IPS-18a (cell line): ENCODE results near the gene EXOC3.

ENCODE experiments used
- H3K27ac ChIP-seq: one replicate; pipeline ENCODE4 v1.5.1; 2013; ENCODE audit warnings: low read length
- H3K27me3 ChIP-seq: one replicate; pipeline ENCODE4 v1.6.1; 2013; ENCODE audit warnings: mild to moderate bottlenecking, low read length; ENCODE audit not compliant: control insufficient read depth, insufficient read depth
- H3K36me3 ChIP-seq: one replicate; pipeline ENCODE4 v1.6.1; 2013; ENCODE audit warnings: low read depth, low read length; ENCODE audit not compliant: control insufficient read depth
- H3K4me1 ChIP-seq: one replicate; pipeline ENCODE4 v1.6.1; 2013; ENCODE audit warnings: low read depth, low read length; ENCODE audit not compliant: control insufficient read depth
- H3K4me3 ChIP-seq: one replicate; pipeline ENCODE4 v1.5.1; 2013; ENCODE audit warnings: low read length
- H3K9ac ChIP-seq: one replicate; pipeline ENCODE4 v1.6.1; 2013; ENCODE audit warnings: mild to moderate bottlenecking, low read length, moderate library complexity
- H3K9me3 ChIP-seq: one replicate; pipeline ENCODE4 v1.6.1; 2013; ENCODE audit warnings: low read depth, low read length; ENCODE audit not compliant: control insufficient read depth

Gene EXOC3

DNA sequence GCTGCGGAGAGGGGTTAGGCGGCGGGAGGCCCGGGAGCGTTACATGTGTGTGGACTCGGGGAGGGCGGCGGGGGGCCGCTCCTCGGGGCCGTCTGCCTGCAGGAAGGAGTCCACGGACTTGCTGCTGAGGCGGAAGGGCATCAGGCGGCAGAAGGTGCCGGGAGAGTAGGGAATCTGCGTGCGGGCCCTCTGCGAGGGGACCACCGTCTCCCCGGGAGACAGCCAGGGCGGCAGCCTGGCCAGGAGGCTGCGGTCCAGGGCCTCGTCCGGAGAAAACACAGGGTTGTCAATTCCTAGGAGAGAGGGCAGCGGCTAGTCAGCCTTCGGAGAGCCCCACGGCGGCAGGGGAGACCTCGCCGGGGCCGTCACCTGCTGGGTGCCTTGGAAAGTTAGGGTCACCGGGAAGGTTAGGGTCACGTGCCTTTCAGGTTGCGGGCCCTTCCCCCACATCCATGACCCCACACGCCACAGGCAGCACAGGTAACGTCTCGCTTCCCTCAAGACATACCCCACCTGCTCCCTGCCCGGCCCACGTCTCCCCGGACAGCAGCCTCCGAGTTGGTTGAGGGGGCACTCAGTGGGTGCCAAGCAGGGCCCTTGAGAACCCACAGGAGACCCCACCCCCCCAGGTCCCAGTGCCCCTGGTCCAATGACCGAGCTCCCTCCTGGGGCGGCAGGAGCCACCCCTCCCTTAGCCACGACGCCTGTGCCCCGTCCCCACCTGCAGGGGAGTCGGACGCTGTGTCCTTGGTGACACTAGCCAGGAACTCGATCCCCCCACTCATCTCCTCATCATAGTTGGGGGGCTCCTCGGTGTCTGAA is 32.1 kb downstream of the EXOC3 start:
- Histone ChIP-seq H3K9ac (no peak overlapping the region), H3K27me3 (peaks cover 47% of the 10 kb centered on the region), H3K4me1 (no peaks in the 10 kb centered on the region), H3K4me3 (peak overlapping the region; percentile 48), H3K27ac (no peak overlapping the region), H3K9me3 (no peaks in the 10 kb centered on the region), H3K36me3 (no peaks in the 10 kb centered on the region)

DNA sequence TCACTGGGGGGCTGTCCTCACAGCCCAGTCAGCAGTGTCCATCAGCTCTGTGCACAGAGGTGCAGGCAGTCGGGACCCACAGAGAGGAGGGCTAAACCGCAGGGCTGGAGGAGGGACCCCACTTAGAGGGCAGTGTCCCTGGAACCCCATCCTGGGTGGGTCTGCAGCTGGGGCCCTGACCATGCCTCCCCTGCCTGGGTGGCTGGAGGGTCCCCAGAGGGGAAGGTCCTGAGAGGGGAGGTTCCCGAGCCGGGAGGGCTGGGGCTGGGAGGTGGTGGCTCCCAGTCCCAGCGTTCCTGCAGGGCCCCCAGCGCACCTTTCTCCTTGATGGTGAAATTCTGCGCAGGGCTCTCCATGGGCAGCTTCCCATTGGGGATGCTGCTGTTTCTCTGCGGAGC is 32.7 kb downstream of the EXOC3 start:
- Histone ChIP-seq H3K4me1 (no peaks in the 10 kb centered on the region), H3K27ac (no peak overlapping the region), H3K9me3 (no peaks in the 10 kb centered on the region), H3K9ac (no peak overlapping the region), H3K27me3 (peaks cover 47% of the 10 kb centered on the region), H3K4me3 (no peak overlapping the region), H3K36me3 (no peaks in the 10 kb centered on the region)

DNA sequence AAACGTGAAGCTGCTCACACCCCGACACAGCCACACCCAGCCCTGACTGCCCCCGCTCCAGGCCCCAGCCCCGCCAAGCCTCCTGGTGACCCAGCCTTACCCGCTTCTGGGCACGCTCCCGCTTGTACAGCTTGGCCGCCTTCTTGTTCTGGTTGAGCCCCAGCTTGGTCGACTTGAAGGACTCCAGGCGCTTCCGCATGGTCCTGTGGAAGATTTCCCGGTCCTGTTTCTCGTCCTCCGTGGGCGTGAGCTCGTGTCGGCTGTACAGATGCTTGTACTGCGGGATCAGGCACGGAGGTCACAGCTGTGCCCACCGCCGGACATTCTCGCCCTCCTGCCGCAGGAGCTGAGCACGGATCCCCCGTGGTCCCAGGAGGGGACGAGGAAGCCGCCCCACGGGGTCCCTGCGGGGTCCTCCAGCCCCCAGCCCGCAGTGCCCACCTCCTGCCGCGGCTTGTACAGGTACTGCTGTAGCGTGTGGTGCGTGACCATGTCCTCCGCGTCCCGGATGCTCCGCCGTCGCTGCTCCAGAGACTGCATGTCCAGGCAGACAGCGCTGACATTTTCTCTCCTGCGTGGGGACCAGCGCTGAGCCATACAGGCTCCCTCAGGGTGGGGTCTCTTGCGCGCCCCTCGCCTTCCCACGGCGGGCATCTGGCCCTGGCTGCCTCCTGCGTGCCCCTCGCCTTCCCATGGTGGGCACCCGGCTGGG is 33.3 kb downstream of the EXOC3 start:
- no peaks in the 10 kb centered on the region for H3K36me3 ChIP-seq
- H3K9me3 ChIP-seq: no peaks in the 10 kb centered on the region
- H3K27ac ChIP-seq: no peak overlapping the region
- H3K4me3 ChIP-seq: no peak overlapping the region
- no peaks in the 10 kb centered on the region for H3K4me1 ChIP-seq
- peaks cover 47% of the 10 kb centered on the region for H3K27me3 ChIP-seq
- H3K9ac ChIP-seq: no peak overlapping the region

DNA sequence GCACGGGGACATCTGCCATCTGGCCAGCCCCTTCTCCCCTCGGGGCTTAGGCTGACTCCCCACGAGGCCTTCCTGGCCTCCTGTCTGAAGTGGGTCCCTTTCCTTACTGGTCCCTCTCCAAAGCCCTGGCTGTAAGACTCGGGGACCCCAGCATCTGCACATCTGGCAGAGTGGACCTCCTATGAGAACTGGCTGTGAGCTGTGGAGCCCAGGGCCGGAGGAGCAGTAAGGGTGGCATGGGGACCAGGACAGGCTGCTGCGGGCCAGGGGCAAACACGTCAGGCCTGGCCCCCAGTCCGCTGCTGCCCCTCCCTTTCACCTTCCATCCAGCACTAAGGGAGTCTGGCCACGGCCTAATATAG is 33.8 kb downstream of the EXOC3 start:
- H3K9me3 ChIP-seq: no peaks in the 10 kb centered on the region
- H3K36me3 ChIP-seq: no peaks in the 10 kb centered on the region
- H3K27me3 ChIP-seq: peaks cover 45% of the 10 kb centered on the region
- H3K27ac ChIP-seq: no peak overlapping the region
- H3K4me1 ChIP-seq: no peaks in the 10 kb centered on the region
- H3K4me3 ChIP-seq: no peak overlapping the region
- H3K9ac ChIP-seq: no peak overlapping the region

DNA sequence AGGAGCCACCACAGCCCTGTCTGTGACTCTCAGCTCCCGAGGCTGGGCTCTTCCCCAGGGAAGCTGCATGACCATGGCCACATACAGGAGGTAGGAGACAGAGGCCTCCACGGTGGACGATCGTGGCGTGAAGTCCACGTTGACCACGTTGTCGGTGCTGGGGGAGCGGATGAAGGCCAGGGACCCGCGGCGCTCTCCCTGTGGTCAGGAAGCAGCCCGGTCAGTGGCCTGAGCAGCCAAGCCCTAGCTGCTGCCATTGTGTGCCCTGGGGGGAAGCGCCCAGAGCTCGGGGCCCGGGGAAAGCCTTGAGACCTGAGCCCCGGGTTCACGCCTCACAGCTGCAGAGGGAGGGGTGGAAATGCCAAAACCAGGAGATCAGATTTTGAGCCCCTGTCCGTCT is 34.3 kb downstream of the EXOC3 start:
- Histone ChIP-seq H3K9me3 (no peaks in the 10 kb centered on the region), H3K27ac (no peak overlapping the region), H3K36me3 (no peaks in the 10 kb centered on the region), H3K4me1 (no peaks in the 10 kb centered on the region), H3K9ac (no peak overlapping the region), H3K4me3 (no peak overlapping the region), H3K27me3 (peaks cover 42% of the 10 kb centered on the region)

DNA sequence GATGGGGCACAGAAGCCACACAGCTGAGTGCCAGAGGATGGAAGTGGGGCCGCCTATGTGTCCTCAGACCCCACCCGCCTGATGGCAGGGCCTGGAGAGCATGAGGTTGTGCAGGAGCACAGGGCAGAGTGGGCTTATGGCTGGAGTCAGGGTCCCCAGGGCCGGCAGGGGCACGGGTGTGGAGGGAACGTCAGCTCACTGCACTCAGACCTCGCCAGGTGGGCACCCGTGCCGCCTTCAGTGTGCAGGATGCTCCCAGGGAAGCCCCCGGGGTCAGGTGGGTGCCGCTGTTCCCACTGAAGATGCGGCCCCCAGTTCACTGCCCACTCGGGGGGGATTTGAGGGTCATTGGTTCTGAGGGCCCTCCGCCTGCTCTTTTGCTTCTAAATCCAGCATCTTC is 34.9 kb downstream of the EXOC3 start:
- H3K4me1 ChIP-seq: no peaks in the 10 kb centered on the region
- H3K4me3 ChIP-seq: no peak overlapping the region
- H3K36me3 ChIP-seq: no peaks in the 10 kb centered on the region
- peaks cover 42% of the 10 kb centered on the region for H3K27me3 ChIP-seq
- no peak overlapping the region for H3K9ac ChIP-seq
- H3K27ac ChIP-seq: no peak overlapping the region
- H3K9me3 ChIP-seq: no peaks in the 10 kb centered on the region

DNA sequence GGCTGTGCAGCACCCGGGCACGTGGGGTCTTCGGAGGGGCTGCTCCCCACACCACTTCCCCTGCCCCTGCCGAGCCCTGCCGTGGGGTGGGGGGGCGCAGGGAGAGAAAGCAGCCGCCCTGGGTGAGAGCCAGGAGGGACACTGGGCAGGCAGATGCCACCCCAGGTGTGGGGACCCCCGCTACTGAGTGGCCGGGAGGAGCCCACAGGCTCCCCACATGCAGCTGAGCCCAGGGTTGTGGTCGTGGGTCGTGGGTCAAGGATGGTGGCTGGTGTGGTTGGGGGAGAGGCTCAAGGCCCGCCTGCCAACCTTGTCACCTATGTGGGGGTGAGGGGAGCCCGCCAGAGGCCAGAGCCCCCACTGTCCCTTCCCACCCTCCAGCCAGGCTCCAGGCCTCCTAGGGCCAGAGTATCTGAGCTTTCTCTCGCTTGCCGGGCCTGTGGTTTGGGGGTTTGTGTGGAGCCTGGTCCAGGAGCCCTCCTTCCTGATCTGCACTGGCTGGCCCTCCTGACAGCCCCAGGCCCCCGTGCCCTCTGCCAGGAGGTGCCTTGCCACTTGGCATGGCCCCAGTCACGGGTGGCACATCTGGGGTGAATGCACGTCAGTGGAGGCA is 35.5 kb downstream of the EXOC3 start:
- Histone ChIP-seq H3K4me1 (no peaks in the 10 kb centered on the region), H3K36me3 (no peaks in the 10 kb centered on the region), H3K4me3 (no peak overlapping the region), H3K27ac (no peak overlapping the region), H3K9me3 (no peaks in the 10 kb centered on the region), H3K9ac (no peak overlapping the region), H3K27me3 (peaks cover 41% of the 10 kb centered on the region)

DNA sequence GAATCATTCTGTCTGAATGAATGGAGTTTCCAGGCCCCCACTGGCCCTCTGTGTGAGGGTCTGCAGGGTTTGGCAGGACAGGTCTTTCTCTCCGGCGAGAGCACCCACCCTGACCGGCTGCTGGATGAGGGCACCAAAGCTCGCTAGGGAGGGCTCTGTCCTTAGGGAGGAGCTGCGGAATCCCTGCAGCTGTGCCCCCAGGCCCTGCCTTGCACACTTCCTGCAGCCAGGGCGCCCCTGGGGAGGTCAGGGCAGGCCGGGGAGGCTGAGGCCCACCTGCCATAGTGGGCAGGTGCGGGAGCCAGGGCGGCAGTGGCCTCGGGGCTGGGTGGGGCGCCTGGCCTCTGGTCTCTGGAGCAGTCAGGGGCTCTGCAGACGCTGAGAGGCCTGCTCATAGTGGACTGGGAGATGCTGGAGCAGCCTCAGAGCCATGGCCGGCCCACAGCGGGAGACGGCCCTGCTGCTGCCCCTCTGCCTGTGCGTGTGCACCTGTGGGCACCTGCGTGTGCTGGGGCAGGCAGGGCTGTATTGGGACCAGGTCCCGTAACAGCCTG is 36.1 kb downstream of the EXOC3 start:
- peaks cover 35% of the 10 kb centered on the region for H3K27me3 ChIP-seq

DNA sequence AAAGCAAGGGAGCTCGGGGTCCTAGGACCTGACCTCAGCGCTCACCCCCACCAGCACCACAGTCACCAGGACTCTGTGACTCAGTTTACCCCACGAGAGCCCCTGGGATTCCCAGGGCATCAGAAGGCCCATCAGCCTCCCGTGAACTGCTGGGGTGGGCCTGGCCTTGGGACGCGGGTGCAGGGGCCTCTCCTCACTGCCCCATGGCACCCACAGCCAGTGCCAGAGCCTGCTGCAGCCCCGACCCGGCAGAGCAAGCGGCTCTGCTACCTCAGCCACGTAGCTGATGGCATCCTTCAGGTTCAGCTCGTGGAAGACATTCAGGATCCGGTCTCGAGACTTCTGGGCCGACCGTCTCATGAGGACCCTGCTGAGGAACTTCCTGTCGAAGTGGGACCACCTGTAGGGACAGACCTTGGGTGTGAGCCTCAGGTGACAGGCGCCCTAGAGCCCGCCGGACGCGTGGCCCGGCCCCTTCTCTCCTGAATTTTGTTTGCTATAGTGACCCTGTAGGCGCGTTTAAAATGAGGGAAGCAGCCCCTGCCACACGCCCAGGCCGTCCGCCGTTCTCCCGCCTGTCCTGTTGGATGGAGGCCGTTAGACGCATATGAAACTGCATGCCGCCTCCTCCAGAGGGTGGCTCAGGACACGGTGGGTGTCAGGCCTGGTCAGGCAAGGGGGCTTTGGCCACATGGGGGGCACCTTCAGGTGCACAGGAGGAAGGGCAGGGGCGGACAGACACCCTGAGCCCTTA is 36.8 kb downstream of the EXOC3 start:
- Histone ChIP-seq H3K4me3 (no peak overlapping the region), H3K27ac (no peak overlapping the region), H3K4me1 (no peaks in the 10 kb centered on the region), H3K36me3 (no peaks in the 10 kb centered on the region), H3K9ac (no peak overlapping the region), H3K9me3 (no peaks in the 10 kb centered on the region), H3K27me3 (peaks cover 28% of the 10 kb centered on the region)

More for the DNA sequence above, 36.1 kb downstream of the EXOC3 start:
- no peaks in the 10 kb centered on the region for H3K4me1 ChIP-seq
- H3K36me3 ChIP-seq: no peaks in the 10 kb centered on the region
- no peak overlapping the region for H3K4me3 ChIP-seq
- H3K9ac ChIP-seq: no peak overlapping the region
- no peak overlapping the region for H3K27ac ChIP-seq
- H3K9me3 ChIP-seq: no peaks in the 10 kb centered on the region

DNA sequence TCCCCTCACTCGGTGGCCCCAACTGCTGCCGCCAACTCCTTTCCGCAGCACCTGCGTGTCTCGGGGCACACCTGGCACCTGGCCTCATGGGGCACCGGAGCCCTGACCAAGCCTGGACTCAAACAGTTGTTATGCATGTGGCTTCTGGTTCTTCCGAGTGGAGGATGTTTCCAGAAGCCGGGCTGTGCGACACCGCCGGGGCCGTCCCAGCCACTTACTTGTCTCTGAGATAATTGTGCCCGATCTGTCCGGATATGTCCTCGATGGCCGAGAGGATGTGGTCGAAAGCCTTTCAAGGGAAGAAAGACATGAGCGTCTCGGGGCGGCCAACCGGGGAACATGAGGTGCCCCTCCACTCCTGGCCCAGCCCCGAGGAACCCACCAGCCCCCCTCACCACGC is 38.4 kb downstream of the EXOC3 start:
- no peaks in the 10 kb centered on the region for H3K9me3 ChIP-seq
- no peaks in the 10 kb centered on the region for H3K36me3 ChIP-seq
- peaks cover 12% of the 10 kb centered on the region for H3K27me3 ChIP-seq
- H3K4me3 ChIP-seq: no peak overlapping the region
- no peak overlapping the region for H3K9ac ChIP-seq
- no peak overlapping the region for H3K27ac ChIP-seq
- H3K4me1 ChIP-seq: no peaks in the 10 kb centered on the region

DNA sequence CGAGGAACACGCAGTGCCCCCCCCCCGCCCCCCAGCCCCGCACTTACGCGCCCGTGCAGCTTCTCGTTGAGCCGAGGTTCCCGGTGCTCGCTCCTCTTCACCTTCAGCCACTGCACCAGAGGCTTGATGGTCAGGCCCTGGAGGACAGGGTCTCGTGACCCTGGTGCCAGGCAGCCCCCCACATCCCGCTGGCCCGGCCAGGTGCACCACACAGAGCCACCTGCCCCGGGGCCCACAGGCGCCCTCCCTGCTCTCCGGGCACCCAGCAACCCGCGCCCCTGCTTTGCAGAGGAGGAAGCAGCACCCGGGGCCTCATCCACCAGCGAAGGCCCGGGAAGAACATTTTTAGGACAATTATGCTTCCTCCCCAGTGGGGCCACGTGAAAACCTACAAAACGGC is 39.0 kb downstream of the EXOC3 start:
- H3K9ac ChIP-seq: no peak overlapping the region
- no peaks in the 10 kb centered on the region for H3K36me3 ChIP-seq
- no peaks in the 10 kb centered on the region for H3K4me1 ChIP-seq
- no peak overlapping the region for H3K4me3 ChIP-seq
- peaks cover 6% of the 10 kb centered on the region for H3K27me3 ChIP-seq
- no peaks in the 10 kb centered on the region for H3K9me3 ChIP-seq
- no peak overlapping the region for H3K27ac ChIP-seq
